HEK293T (cell line): ENCODE measurements around the gene TMEM208.

Experiments
- CTCF ChIA-PET: fragments of 350-600 bp; formaldehyde crosslinking; extraction: SDS; loops from one replicate; lab custom pipeline; 2021; ENCODE audit warnings: antibody characterized with exemption, inconsistent platforms; lab: Yijun Ruan, JAX
- POLR2A ChIA-PET: fragments of 350-600 bp; formaldehyde crosslinking; extraction: SDS; loops from one replicate; lab custom pipeline; 2020; ENCODE audit warnings: antibody characterized with exemption, inconsistent platforms; lab: Yijun Ruan, JAX
- DNase-seq: peaks from one replicate; pipeline ENCODE4 v3.0.0; 2012; ENCODE audit warnings: mixed read lengths; ENCODE audit errors: extremely low spot score
- ARNT ChIP-seq: fragments of 450-650 bp; IDR thresholded peaks from 2 replicates; pipeline ENCODE4 v1.6.1; 2017; ENCODE audit warnings: mild to moderate bottlenecking
- BHLHE40 ChIP-seq: fragments of 450-650 bp; IDR thresholded peaks from 2 replicates; pipeline ENCODE4 v1.6.1; 2016; ENCODE audit warnings: mild to moderate bottlenecking, moderate library complexity, borderline replicate concordance
- CTBP1 ChIP-seq: fragments of 450-650 bp; IDR thresholded peaks from 2 replicates; pipeline ENCODE4 v1.6.1; 2016; ENCODE audit warnings: borderline replicate concordance
- ELF4 ChIP-seq: fragments of 450-650 bp; IDR thresholded peaks from 2 replicates; pipeline ENCODE4 v1.6.1; 2017; ENCODE audit warnings: antibody characterized with exemption
- FOXA1 ChIP-seq: fragments of 450-650 bp; IDR thresholded peaks from 2 replicates; pipeline ENCODE4 v1.6.1; 2016; ENCODE audit warnings: mild to moderate bottlenecking
- FOXK2 ChIP-seq: fragments of 450-650 bp; IDR thresholded peaks from 2 replicates; pipeline ENCODE4 v1.6.1; 2016; ENCODE audit warnings: mild to moderate bottlenecking
- FOXM1 ChIP-seq: fragments of 450-650 bp; IDR thresholded peaks from 2 replicates; pipeline ENCODE4 v1.6.1; 2017; ENCODE audit warnings: mild to moderate bottlenecking, borderline replicate concordance
- HDGF ChIP-seq: fragments of 450-650 bp; IDR thresholded peaks from 2 replicates; pipeline ENCODE4 v1.6.1; 2017; ENCODE audit warnings: antibody characterized with exemption, borderline replicate concordance
- L3MBTL2 ChIP-seq: fragments of 450-650 bp; conservative IDR thresholded peaks from 2 replicates; pipeline ENCODE4 v1.6.1; 2016; ENCODE audit warnings: mild to moderate bottlenecking
- LEF1 ChIP-seq: fragments of 450-650 bp; IDR thresholded peaks from 2 replicates; pipeline ENCODE4 v1.6.1; 2017; ENCODE audit warnings: mild to moderate bottlenecking, borderline replicate concordance
- NFRKB ChIP-seq: fragments of 450-650 bp; IDR thresholded peaks from 2 replicates; pipeline ENCODE4 v1.6.1; 2016; ENCODE audit warnings: mild to moderate bottlenecking, moderate library complexity
- PKNOX1 ChIP-seq: fragments of 450-650 bp; IDR thresholded peaks from 2 replicates; pipeline ENCODE4 v1.6.1; 2016
- SP1 ChIP-seq: fragments of 450-650 bp; IDR thresholded peaks from 2 replicates; pipeline ENCODE4 v1.6.1; 2017
- SUZ12 ChIP-seq: fragments of 450-650 bp; IDR thresholded peaks from 2 replicates; pipeline ENCODE4 v1.6.1; 2016; ENCODE audit warnings: mild to moderate bottlenecking
- TARDBP ChIP-seq: fragments of 450-650 bp; IDR thresholded peaks from 2 replicates; pipeline ENCODE4 v1.6.1; 2016
- ZNF384 ChIP-seq: fragments of 450-650 bp; IDR thresholded peaks from 2 replicates; pipeline ENCODE4 v1.6.1; 2016

Gene TMEM208

DNA sequence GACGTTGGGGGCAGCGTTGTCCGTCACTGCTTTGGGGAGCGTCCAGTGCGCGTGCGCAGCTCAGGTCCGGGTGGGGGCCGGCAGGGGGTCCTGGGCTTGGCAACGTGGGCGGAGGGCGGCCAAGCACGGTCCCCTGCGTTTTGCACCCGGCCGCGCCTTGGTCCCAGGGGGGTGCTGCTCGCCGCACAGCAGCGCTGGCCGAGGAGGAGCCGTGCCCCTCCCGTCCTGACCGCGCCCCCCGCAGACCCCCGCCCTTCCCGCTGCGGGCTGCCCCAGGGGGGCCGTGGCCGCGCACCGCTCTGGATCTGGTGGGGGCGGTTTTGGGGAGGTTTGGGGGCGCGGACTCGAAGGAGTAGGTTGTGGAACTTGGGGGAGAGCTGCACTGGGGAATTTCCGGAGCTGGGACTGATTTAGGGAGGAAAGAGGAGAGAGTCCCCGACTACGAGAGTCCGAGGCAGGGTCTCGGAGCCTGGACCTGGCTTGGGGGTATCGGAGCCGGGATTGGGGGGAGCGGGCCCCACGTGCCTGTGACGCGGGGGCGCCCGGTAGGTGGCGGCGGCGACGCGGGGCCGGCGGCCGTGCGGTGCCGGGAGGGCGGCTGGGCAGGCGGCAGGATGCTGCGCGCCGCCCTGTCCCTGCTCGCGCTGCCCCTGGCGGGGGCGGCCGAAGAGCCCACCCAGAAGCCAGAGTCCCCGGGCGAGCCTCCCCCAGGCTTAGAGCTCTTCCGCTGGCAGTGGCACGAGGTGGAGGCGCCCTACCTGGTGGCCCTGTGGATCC, 21.7 kb downstream of the TMEM208 start, which contains the start of gene SLC9A5:
Gene SLC9A5, plus strand, starts transcription at position 579 of the 777 bp plus-strand sequence. Its CDS starts 36 bp downstream, at position 615.
- TF ChIP-seq FOXM1 (no peak), L3MBTL2 (peak; percentile 70)
- ChIA-PET POLR2A (interaction anchor here (0.8 to 5.3 kb wide), 15 partner anchors 11 to 179 kb away, joined by 3 to 41 read pairs (median 3); partner anchors contain the start of genes PLEKHG4 and TMEM208), CTCF (interaction anchor here (0.6 to 2.7 kb wide), 2 partner anchors 12 to 380 kb away, joined by 3 to 10 read pairs; no protein-coding TSS in a partner anchor)
- peak; percentile 46 for DNase-seq

DNA sequence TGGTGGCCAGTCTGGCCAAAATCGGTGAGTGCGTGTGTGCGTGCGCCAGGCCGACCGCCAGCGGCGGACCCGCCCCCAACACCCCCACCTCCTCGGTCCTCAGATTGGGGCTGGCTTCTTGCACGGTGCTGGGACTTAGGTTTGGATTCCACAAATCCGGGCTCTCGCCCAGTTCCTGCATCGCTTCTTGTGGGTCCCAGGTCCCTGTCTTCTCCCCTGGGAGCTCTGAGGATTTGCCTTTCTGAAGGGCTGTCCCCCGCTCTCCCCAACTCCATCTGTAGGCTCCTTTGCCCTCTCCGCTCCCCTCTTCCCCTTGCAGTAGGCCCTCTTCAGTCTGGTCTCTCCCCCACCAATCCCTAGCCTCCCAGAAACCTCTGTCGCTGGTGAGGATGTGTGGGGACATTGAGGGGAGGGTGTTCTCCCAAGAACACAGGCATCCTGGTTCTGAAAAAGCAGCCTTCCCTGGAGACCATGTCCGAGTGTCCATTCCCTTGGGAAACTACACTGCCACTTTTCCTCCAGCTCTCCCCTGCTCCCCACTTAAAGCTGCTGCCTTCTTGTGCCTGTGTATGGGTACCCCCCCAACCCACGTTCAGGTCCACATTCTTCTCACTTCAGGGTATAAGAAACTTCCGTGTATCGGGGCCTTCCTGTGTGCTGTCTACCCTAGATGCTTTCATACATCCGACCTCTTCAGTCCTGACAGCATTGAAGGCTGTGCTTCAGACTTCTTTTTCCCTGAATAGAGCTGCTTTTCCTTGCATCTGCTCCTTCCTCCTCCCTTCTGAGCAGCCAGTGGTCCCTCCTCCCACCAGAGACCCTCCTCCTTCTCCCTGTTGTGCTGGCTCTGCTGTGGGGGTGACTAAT, 22.5 kb downstream of the TMEM208 start:
- DNase-seq, result no peak
- CTCF ChIA-PET, result interaction anchor here (0.7 to 2.7 kb wide), 2 partner anchors 11 to 23 kb away, joined by 3 to 10 read pairs; partner anchors contain the start of gene TMEM208
- TF ChIP-seq BHLHE40, result no peak
- TF ChIP-seq PKNOX1, result no peak
- TF ChIP-seq SP1, result no peak
- no peak for TF ChIP-seq TARDBP
- TF ChIP-seq ELF4, result no peak
- no peak for TF ChIP-seq HDGF
- TF ChIP-seq LEF1, result no peak
- TF ChIP-seq FOXA1, result no peak
- no peak for TF ChIP-seq ZNF384
- no peak for TF ChIP-seq FOXK2
- no peak for TF ChIP-seq CTBP1
- TF ChIP-seq SUZ12, result no peak
- no peak for TF ChIP-seq FOXM1
- TF ChIP-seq NFRKB, result no peak
- TF ChIP-seq L3MBTL2, result no peak
- no peak for TF ChIP-seq ARNT
- POLR2A ChIA-PET, result interaction anchor here (0.8 to 5.3 kb wide), 5 partner anchors 11 to 133 kb away, joined by 3 to 41 read pairs (median 4); partner anchors contain the start of gene TMEM208

DNA sequence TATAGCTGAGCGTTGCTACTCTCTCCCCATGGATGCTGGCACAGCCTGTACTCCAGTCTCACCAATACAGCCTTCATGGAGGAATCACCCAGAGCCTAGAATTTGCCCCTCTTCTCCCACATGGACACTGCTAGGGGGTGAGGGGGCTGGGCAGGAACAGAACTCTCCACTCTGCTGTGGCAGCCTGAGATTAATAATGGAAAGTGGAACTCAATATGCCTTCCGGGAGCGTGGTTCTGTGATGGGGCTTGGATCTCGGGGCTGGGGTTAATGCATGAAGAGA, 23.1 kb downstream of the TMEM208 start:
- ChIA-PET CTCF (interaction anchor here (2.7 kb wide), 1 partner anchor 11 kb away, joined by 10 read pairs; no protein-coding TSS in a partner anchor), POLR2A (interaction anchor here (0.9 to 5.3 kb wide), 2 partner anchors 13 to 23 kb away, joined by 4 to 41 read pairs; partner anchors contain the start of gene TMEM208)
- no peak for TF ChIP-seq PKNOX1
- DNase-seq, result no peak

- CTCF ChIA-PET, result no interaction called here
- POLR2A ChIA-PET, result no interaction called here
- no peak for TF ChIP-seq LEF1
- no peak for TF ChIP-seq SUZ12
- no peak for TF ChIP-seq ELF4
- no peak for TF ChIP-seq ZNF384
- no peak for TF ChIP-seq HDGF
- no peak for TF ChIP-seq BHLHE40
- DNase-seq, result no peak
Measured at GRCh38 chr16:67252609-67253497, 25.9 kb downstream of the TMEM208 start.

DNA sequence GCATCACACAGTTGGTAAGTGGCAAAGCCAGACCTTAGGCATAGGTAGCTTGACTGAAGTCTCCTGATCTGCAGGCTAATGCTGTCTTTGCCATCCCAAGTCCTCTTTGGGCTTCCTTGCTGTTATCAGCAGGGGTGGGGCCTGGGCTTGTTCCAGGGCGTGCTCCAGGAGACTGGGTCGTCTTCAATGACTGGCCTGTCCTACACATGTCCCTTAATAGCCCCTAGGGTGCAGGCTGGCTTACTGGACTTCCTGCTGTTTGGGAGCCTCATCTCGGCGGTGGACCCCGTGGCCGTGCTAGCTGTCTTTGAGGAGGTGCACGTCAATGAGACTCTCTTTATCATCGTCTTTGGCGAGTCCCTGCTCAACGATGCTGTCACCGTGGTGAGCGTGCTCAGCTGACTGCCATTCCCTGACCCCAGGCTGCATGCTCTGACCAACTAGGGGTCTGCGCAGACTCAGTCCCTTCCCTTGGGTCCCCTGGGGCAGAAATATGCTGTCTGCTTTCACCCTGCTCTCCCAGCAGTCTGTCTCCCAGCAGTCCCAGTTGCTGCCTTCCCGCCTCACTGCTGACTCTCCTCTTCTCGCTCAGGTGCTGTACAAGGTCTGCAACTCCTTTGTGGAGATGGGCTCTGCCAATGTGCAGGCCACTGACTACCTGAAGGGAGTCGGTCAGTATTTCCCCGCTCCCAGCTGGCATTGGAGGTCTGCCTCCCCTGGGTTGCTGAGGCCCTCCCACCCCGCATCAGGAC, 28.0 kb downstream of the TMEM208 start:
- DNase-seq, result no peak
- ChIA-PET POLR2A (no interaction called here), CTCF (no interaction called here)
- TF ChIP-seq PKNOX1 (no peak), TARDBP (no peak), ELF4 (no peak)
